DND-41 (cell line): ENCODE measurements around the gene GNB5.

Source experiments
- CTCF ChIP-seq: IDR thresholded peaks from 2 replicates; pipeline ENCODE4 v1.5.1; 2012; ENCODE audit warnings: borderline replicate concordance, low read length, moderate library complexity, mild to moderate bottlenecking; ENCODE audit not compliant: poor library complexity, severe bottlenecking; ENCODE audit errors: extremely low read depth
- EZH2 ChIP-seq: IDR thresholded peaks from 3 replicates; pipeline ENCODE4 v1.6.1; 2012; ENCODE audit warnings: borderline replicate concordance, low read depth, mild to moderate bottlenecking, moderate library complexity, low read length, inconsistent platforms; ENCODE audit not compliant: severe bottlenecking

GRCh38 chr15:52102463-52102862, 88.7 kb downstream of the GNB5 start:
- TF ChIP-seq CTCF, result no peak
- no peak for TF ChIP-seq EZH2
